ENCODE results near the gene PI4KA.
"Not testable (repeated sequence)": the region's sequence is repeated elsewhere in the genome, so short reads cannot be mapped to it uniquely, and the experiment has no call there.

The PI4KA gene

GRCh38 chr22:20771918-20772625, 86.5 kb downstream of the PI4KA start:
- DNase-seq: no peak

- DNase-seq: not testable (repeated sequence)
These were observed 89.2 kb downstream of the PI4KA start for GRCh38 chr22:20769496-20769826.

- no peak for DNase-seq
These were observed 92.1 kb downstream of the PI4KA start for GRCh38 chr22:20766530-20766929.

- DNase-seq: no peak
These were observed 92.7 kb downstream of the PI4KA start for GRCh38 chr22:20765938-20766337.

- no peak for DNase-seq
These were observed 93.9 kb downstream of the PI4KA start for GRCh38 chr22:20764729-20765128.

- no peak for DNase-seq
These were observed 94.2 kb downstream of the PI4KA start for GRCh38 chr22:20764471-20764720.

- DNase-seq: no peak
These were observed 94.8 kb downstream of the PI4KA start for GRCh38 chr22:20763630-20764470.

GRCh38 chr22:20762233-20762796, 96.3 kb downstream of the PI4KA start:
- no peak for DNase-seq

- no peak for DNase-seq
These were observed 97.1 kb downstream of the PI4KA start for GRCh38 chr22:20761536-20761935.

GRCh38 chr22:20760084-20760483, 98.5 kb downstream of the PI4KA start:
- no peak for DNase-seq

- no peak for DNase-seq
These were observed 99.9 kb downstream of the PI4KA start for GRCh38 chr22:20758688-20759087.

GRCh38 chr22:20756846-20757245, 101.8 kb downstream of the PI4KA start:
- DNase-seq: no peak

- no peak for DNase-seq
These were observed 105.7 kb downstream of the PI4KA start for GRCh38 chr22:20752873-20753272.

GRCh38 chr22:20752104-20752741, 106.4 kb downstream of the PI4KA start:
- no peak for DNase-seq

- no peak for DNase-seq
These were observed 107.3 kb downstream of the PI4KA start for GRCh38 chr22:20751185-20751851.

GRCh38 chr22:20750461-20751184, 108.0 kb downstream of the PI4KA start:
- peak; percentile 66 for DNase-seq

GRCh38 chr22:20749453-20749852, 109.2 kb downstream of the PI4KA start:
- no peak for DNase-seq

- DNase-seq: peak; percentile 79
These were observed 109.7 kb downstream of the PI4KA start for GRCh38 chr22:20748731-20749428.

- no peak for DNase-seq
These were observed 110.5 kb downstream of the PI4KA start for GRCh38 chr22:20748082-20748481.

GRCh38 chr22:20747223-20747622, 111.4 kb downstream of the PI4KA start:
- no peak for DNase-seq

GRCh38 chr22:20746431-20747189, 112.0 kb downstream of the PI4KA start:
- DNase-seq: no peak

All from MV-4-11 (cell line).